Trophoblast cell (in vitro differentiated cells and primary cell): ENCODE data around the gene ADAMTS15.

Experiments
- DNase-seq, 2 donors: peaks; one replicate each; pipeline ENCODE4 v3.0.0-alpha.2; 2016
- H2AFZ ChIP-seq: 2 replicates; pipeline ENCODE4 v1.6.1; 2013; ENCODE audit warnings: low read length, moderate library complexity, mild to moderate bottlenecking; ENCODE audit not compliant: insufficient read depth, poor library complexity
- H2AK5ac ChIP-seq: 2 replicates; pipeline ENCODE4 v1.6.1; 2013; ENCODE audit warnings: mild to moderate bottlenecking, low read length
- H2BK120ac ChIP-seq: 2 replicates; pipeline ENCODE4 v1.6.1; 2013; ENCODE audit warnings: low read length, mild to moderate bottlenecking, moderate library complexity; ENCODE audit not compliant: insufficient read depth, poor library complexity
- H2BK12ac ChIP-seq: 2 replicates; pipeline ENCODE4 v1.6.1; 2013; ENCODE audit warnings: mild to moderate bottlenecking, low read length, moderate library complexity
- H2BK5ac ChIP-seq: 2 replicates; pipeline ENCODE4 v1.6.1; 2013; ENCODE audit warnings: low read length, low read depth, moderate library complexity, mild to moderate bottlenecking; ENCODE audit not compliant: poor library complexity
- H3K14ac ChIP-seq: 2 replicates; pipeline ENCODE4 v1.6.1; 2013; ENCODE audit warnings: mild to moderate bottlenecking, low read length
- H3K18ac ChIP-seq: 2 replicates; pipeline ENCODE4 v1.6.1; 2013; ENCODE audit warnings: mild to moderate bottlenecking, low read length
- H3K23ac ChIP-seq: 2 replicates; pipeline ENCODE4 v1.6.1; 2013; ENCODE audit warnings: low read length
- H3K27ac ChIP-seq: 2 replicates; pipeline ENCODE4 v1.5.1; 2013; ENCODE audit warnings: low read depth, mild to moderate bottlenecking, inconsistent platforms, low read length, moderate library complexity
- H3K27me3 ChIP-seq: 2 replicates; pipeline ENCODE4 v1.6.1; 2013; ENCODE audit warnings: inconsistent platforms, mild to moderate bottlenecking, low read length, moderate library complexity; ENCODE audit not compliant: insufficient read depth
- H3K36me3 ChIP-seq, 2 experiments: 1 replicate in 1 of 2; 2 replicates in 1 of 2; pipeline ENCODE4 v1.6.1; 2013; ENCODE audit warnings: low read length in 2 of 2, mild to moderate bottlenecking in 2 of 2, moderate library complexity in 1 of 2; ENCODE audit not compliant: insufficient read depth in 2 of 2, control insufficient read depth in 1 of 2
- H3K4ac ChIP-seq: 2 replicates; pipeline ENCODE4 v1.6.1; 2013; ENCODE audit warnings: low read depth, mild to moderate bottlenecking, low read length, moderate library complexity
- H3K4me1 ChIP-seq, 2 experiments: 1 replicate in 1 of 2; 2 replicates in 1 of 2; pipeline ENCODE4 v1.6.1; 2013; ENCODE audit warnings: low read length in 2 of 2, mild to moderate bottlenecking in 2 of 2, moderate library complexity in 1 of 2; ENCODE audit not compliant: insufficient read depth in 2 of 2, control insufficient read depth in 1 of 2
- H3K4me2 ChIP-seq: 2 replicates; pipeline ENCODE4 v1.6.1; 2013; ENCODE audit warnings: inconsistent platforms, mild to moderate bottlenecking, low read length, moderate library complexity
- H3K4me3 ChIP-seq: 2 replicates; pipeline ENCODE4 v1.5.1; 2013; ENCODE audit warnings: mild to moderate bottlenecking, low read depth, low read length, inconsistent platforms
- H3K79me1 ChIP-seq: one replicate; pipeline ENCODE4 v1.6.1; 2013; ENCODE audit warnings: low read length
- H3K79me2 ChIP-seq: 2 replicates; pipeline ENCODE4 v1.6.1; 2013; ENCODE audit warnings: low read length, mild to moderate bottlenecking; ENCODE audit not compliant: control insufficient read depth, insufficient read depth, poor library complexity
- H3K9ac ChIP-seq: 2 replicates; pipeline ENCODE4 v1.6.1; 2013; ENCODE audit warnings: mild to moderate bottlenecking, low read length
- H3K9me3 ChIP-seq: 2 replicates; pipeline ENCODE4 v1.6.1; 2013; ENCODE audit warnings: low read depth, mild to moderate bottlenecking, control low read depth, inconsistent platforms, low read length; ENCODE audit not compliant: insufficient read depth
- H4K12ac ChIP-seq: 2 replicates; pipeline ENCODE4 v1.6.1; 2013; ENCODE audit warnings: low read depth, mild to moderate bottlenecking, low read length, moderate library complexity
- H4K8ac ChIP-seq: 2 replicates; pipeline ENCODE4 v1.6.1; 2013; ENCODE audit warnings: low read depth, mild to moderate bottlenecking, low read length, moderate library complexity
- H4K91ac ChIP-seq: one replicate; pipeline ENCODE4 v1.6.1; 2013; ENCODE audit warnings: low read depth, mild to moderate bottlenecking, low read length, moderate library complexity
- WGBS: extraction: QIAGEN DNeasy Blood & Tissue Kit; methylation state at CpG from one replicate; pipeline ENCODE4 v1.1.7; 2013; ENCODE audit warnings: missing lambda C conversion rate; ENCODE audit not compliant: insufficient read length, insufficient coverage; ENCODE audit errors: extremely low coverage; 5-methylcytosine and 5-hydroxymethylcytosine counted together

The ADAMTS15 gene

DNA sequence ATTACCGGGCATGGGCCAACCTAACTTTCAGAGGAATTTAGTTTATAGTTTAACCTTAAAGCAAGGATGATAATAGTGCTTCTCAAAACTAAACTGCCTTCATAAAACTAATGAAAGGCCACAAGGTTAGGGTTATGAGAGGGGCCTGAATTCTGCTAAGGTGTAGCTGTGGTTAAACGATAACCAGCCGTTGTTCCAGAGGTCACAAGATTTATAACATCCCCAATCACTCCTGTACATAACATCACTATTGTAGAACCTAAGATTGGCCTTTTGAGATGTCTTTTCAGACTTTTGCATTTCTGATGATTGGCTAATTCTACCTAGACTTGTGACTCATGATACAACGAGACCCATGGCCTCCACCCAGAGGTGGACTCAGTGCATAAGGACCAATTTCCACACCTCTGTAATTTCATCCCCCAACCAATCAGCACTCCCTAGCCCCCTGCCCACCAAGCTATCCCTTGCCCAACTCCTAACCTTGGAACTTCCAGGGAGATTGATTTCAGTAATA, 69.8 kb downstream of the ADAMTS15 start:
- Histone ChIP-seq H3K4me3 (no peak overlapping the region), H2BK5ac (no peak overlapping the region), H3K9me3 (no peaks in the 10 kb centered on the region), H3K27ac (no peak overlapping the region), H4K12ac (no peak overlapping the region), H2BK120ac (no peak overlapping the region), H3K4me1 (peaks cover 3 to 9% of the 10 kb centered on the region in 2 experiments), H3K23ac (no peak overlapping the region), H3K14ac (no peak overlapping the region), H2BK12ac (no peak overlapping the region), H3K18ac (no peak overlapping the region), H3K79me2 (no peaks in the 10 kb centered on the region), H3K79me1 (no peaks in the 10 kb centered on the region), H3K4ac (no peak overlapping the region), H2AK5ac (no peak overlapping the region), H3K36me3 (no peaks in the 10 kb centered on the region), H4K91ac (no peak overlapping the region), H3K9ac (no peak overlapping the region), H2AFZ (no peak overlapping the region), H4K8ac (no peak overlapping the region), H3K4me2 (no peak overlapping the region), H3K27me3 (no peaks in the 10 kb centered on the region)
- DNase-seq: no peak
- no CpG with 5 or more reads among the region's 4 CpGs for WGBS

DNA sequence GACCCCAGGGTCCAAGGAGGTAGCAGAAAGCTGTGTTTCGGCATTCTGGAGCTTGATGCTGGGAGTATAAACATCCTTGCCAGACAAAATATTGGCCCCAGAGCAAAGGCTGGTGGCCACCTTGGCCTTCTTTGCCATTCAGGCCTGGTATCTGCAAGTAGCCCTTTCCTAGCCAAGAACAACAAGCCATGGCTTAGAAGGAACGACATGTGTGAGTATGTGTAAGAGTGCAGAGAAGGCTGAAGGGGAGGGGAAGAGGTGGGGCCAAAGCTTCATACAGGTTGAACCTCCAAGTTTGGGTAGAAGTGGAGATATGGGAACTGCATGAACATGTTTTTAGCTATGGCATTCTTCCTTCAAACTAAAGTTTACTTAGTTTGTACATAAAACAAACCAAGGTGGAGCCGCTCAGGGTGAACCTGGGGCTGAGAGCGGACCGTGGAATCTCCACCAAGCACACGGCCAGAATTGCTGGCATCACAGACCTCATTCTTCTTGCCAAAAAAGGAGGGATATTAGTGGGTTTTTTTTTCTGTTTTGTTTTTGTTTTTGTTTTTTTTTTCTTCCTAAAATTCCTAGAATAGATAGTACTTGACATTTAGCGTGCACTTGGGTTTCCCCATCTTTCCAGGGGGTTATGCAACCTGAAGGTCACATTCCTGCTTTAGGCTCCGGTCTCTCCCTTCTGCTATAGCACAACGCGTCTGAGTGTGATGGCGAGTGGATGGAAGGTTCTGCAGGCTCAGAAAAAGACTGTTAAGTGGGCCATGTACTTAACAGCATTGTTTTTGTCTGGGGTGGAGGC, 70.9 kb downstream of the ADAMTS15 start:
- H3K27me3 ChIP-seq: no peaks in the 10 kb centered on the region
- no peaks in the 10 kb centered on the region for H3K9me3 ChIP-seq
- H2AK5ac ChIP-seq: no peak overlapping the region
- peak in 1 of 2 donors; percentile 7 for DNase-seq
- no peak overlapping the region for H4K12ac ChIP-seq
- H3K18ac ChIP-seq: no peak overlapping the region
- no CpG with 5 or more reads among the region's 11 CpGs for whole genome bisulfite sequencing
- H2AFZ ChIP-seq: no peak overlapping the region
- H4K91ac ChIP-seq: no peak overlapping the region
- H3K4me1 ChIP-seq: peaks cover 3 to 9% of the 10 kb centered on the region in 2 experiments
- no peaks in the 10 kb centered on the region for H3K36me3 ChIP-seq
- no peak overlapping the region for H3K9ac ChIP-seq
- no peak overlapping the region for H3K4ac ChIP-seq
- no peaks in the 10 kb centered on the region for H3K79me2 ChIP-seq
- no peak overlapping the region for H3K4me3 ChIP-seq
- H3K79me1 ChIP-seq: no peaks in the 10 kb centered on the region
- H3K14ac ChIP-seq: no peak overlapping the region
- H3K4me2 ChIP-seq: no peak overlapping the region
- no peak overlapping the region for H4K8ac ChIP-seq
- no peak overlapping the region for H2BK12ac ChIP-seq
- no peak overlapping the region for H3K27ac ChIP-seq
- H3K23ac ChIP-seq: no peak overlapping the region
- no peak overlapping the region for H2BK5ac ChIP-seq
- H2BK120ac ChIP-seq: no peak overlapping the region

DNA sequence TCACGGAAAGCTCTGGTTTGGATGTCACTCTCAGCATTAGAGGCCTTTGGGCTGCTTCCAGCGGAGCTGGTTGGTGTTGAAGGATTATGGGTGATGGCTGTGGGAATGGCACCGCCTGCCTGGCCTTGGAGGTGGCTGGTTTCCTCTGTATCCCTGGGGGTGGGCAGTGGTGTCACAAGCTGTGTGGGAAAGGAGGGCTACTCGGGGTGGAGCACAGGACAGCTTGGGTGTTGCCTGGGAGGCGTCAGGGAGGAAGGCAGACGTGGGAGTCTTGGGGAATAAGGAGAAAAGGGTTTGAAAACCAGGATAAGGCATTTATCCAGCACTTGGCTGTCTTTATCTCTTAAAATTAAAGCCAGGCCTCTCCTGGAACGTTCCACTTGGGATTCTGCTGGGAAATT, 71.8 kb downstream of the ADAMTS15 start:
- Histone ChIP-seq H3K27me3 (no peaks in the 10 kb centered on the region), H2AFZ (no peak overlapping the region)
- no CpG with 5 or more reads among the region's 7 CpGs for WGBS

DNA sequence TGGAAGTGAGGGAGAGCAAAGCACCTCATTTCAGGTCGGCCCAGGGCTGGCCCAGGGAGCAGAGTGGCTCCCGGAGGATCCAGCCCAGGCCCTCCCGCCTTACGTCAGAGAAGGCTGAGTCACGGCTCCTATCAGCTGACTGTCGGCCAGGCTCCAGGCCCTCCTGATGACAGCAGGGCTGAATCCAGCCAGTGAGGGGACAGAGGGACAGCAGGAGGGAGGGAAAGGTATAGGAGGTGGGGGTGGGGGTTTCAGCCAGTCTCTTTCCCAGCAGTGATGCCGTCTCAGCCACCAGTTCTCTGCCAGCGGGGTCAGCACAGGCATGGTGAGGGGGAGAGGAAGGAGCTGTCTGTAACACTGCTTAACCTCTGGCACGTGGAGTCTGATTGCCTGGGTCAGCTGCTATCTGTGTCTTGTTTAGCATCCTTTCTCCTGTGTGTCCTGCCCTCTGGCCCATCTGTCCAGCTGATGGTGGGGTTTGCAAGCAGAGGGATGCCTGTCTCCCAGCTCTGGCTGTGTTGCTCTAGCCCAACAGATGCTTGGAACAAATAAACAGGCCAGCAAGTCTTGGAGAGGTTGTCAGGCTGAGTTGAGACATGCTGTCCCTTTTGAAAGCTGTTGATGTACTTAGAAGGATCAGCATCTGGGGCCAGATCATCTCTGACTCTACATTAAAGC, 74.0 kb downstream of the ADAMTS15 start:
- Histone ChIP-seq H3K79me2 (no peaks in the 10 kb centered on the region), H3K4ac (no peak overlapping the region), H3K27me3 (no peaks in the 10 kb centered on the region), H2BK5ac (no peak overlapping the region), H2AK5ac (no peak overlapping the region), H3K4me1 (peaks cover 3 to 10% of the 10 kb centered on the region in 2 experiments), H3K9ac (no peak overlapping the region), H3K36me3 (no peaks in the 10 kb centered on the region), H2AFZ (peak overlapping the region; percentile 47), H3K23ac (no peak overlapping the region), H3K9me3 (no peaks in the 10 kb centered on the region), H3K79me1 (no peaks in the 10 kb centered on the region), H3K4me3 (no peak overlapping the region), H3K27ac (no peak overlapping the region), H4K8ac (peak overlapping the region; percentile 24), H2BK12ac (peak overlapping the region; percentile 7), H3K4me2 (peak overlapping the region; percentile 3), H2BK120ac (no peak overlapping the region), H4K12ac (no peak overlapping the region), H3K14ac (no peak overlapping the region), H4K91ac (no peak overlapping the region), H3K18ac (no peak overlapping the region)
- no CpG with 5 or more reads among the region's 9 CpGs for WGBS
- peak; percentile 77 to 78 for DNase-seq

More for the DNA sequence above, 71.8 kb downstream of the ADAMTS15 start:
- Histone ChIP-seq H3K9ac (no peak overlapping the region), H2BK12ac (no peak overlapping the region), H4K8ac (no peak overlapping the region), H3K79me2 (no peaks in the 10 kb centered on the region), H4K12ac (no peak overlapping the region), H3K79me1 (no peaks in the 10 kb centered on the region), H2BK120ac (no peak overlapping the region), H2AK5ac (no peak overlapping the region), H3K4me3 (no peak overlapping the region), H3K4me2 (no peak overlapping the region), H3K27ac (no peak overlapping the region), H3K14ac (no peak overlapping the region), H3K18ac (no peak overlapping the region), H4K91ac (no peak overlapping the region), H3K4me1 (peaks cover 3 to 9% of the 10 kb centered on the region in 2 experiments), H3K4ac (no peak overlapping the region), H3K9me3 (no peaks in the 10 kb centered on the region), H3K23ac (no peak overlapping the region), H3K36me3 (no peaks in the 10 kb centered on the region), H2BK5ac (no peak overlapping the region)
- no peak for DNase-seq
